GM21423 (cell line): ENCODE data around the gene MAG.
A peak's percentile ranks its signal among the peaks of the same experiment; 100 is the strongest.

Experiments
- ATAC-seq: cut with Tn5 transposase; IDR thresholded peaks from one replicate; pipeline ENCODE4 v1.9.1; 2021; ENCODE audit warnings: mild to moderate bottlenecking, moderate library complexity; ENCODE audit not compliant: unreplicated experiment

The MAG gene

GRCh38 chr19:35265126-35265899 lies 26.6 kb upstream of the MAG start:
- ATAC-seq, result no peak

- ATAC-seq, result no peak
Measured at GRCh38 chr19:35265900-35266519, 26.0 kb upstream of the MAG start.

- ATAC-seq, result no peak
Measured at GRCh38 chr19:35266520-35267352, 25.2 kb upstream of the MAG start.

- no peak for ATAC-seq
Measured at GRCh38 chr19:35267353-35267817, 24.6 kb upstream of the MAG start.

- ATAC-seq, result peak; percentile 48
Measured at GRCh38 chr19:35267818-35268535, 24.0 kb upstream of the MAG start.

GRCh38 chr19:35268536-35269437 lies 23.2 kb upstream of the MAG start, which contains the start of gene USF2:
USF2 (plus strand) TSS chr19:35268962; CDS start chr19:35269102, 140 bp downstream.
- ATAC-seq, result peak; percentile 25

GRCh38 chr19:35269438-35270117 lies 22.4 kb upstream of the MAG start:
- peak; percentile 45 for ATAC-seq

GRCh38 chr19:35270381-35270811 lies 21.6 kb upstream of the MAG start:
- ATAC-seq, result no peak

- ATAC-seq, result no peak
Measured at GRCh38 chr19:35271546-35271945, 20.4 kb upstream of the MAG start.

- ATAC-seq, result no peak
Measured at GRCh38 chr19:35272122-35272719, 19.7 kb upstream of the MAG start.

- no peak for ATAC-seq
Measured at GRCh38 chr19:35272954-35273649, 18.9 kb upstream of the MAG start.

- ATAC-seq, result no peak
Measured at GRCh38 chr19:35273686-35274259, 18.2 kb upstream of the MAG start.

- no peak for ATAC-seq
Measured at GRCh38 chr19:35274323-35274722, 17.6 kb upstream of the MAG start.

GRCh38 chr19:35276706-35277281 lies 15.2 kb upstream of the MAG start:
- ATAC-seq, result no peak

GRCh38 chr19:35278578-35279284 lies 13.2 kb upstream of the MAG start:
- no peak for ATAC-seq

- ATAC-seq, result no peak
Measured at GRCh38 chr19:35279374-35279773, 12.6 kb upstream of the MAG start.
